GM19023 (cell line): Measurements from ENCODE around the gene HMGA1.
"Not testable (repeated sequence)": the region's sequence is repeated elsewhere in the genome, so short reads cannot be mapped to it uniquely, and the experiment has no call there.

Source experiments
- ATAC-seq: cut with Tn5 transposase; IDR thresholded peaks from one replicate; pipeline ENCODE4 v1.9.1; 2021; ENCODE audit warnings: mild to moderate bottlenecking, moderate library complexity; ENCODE audit not compliant: unreplicated experiment

The HMGA1 gene

GRCh38 chr6:34259529-34260069 lies 22.9 kb downstream of the HMGA1 start:
- ATAC-seq, result no peak

GRCh38 chr6:34260576-34261267 lies 24.0 kb downstream of the HMGA1 start:
- no peak for ATAC-seq

GRCh38 chr6:34263484-34263883 lies 26.8 kb downstream of the HMGA1 start:
- ATAC-seq, result not testable (repeated sequence)

DNA sequence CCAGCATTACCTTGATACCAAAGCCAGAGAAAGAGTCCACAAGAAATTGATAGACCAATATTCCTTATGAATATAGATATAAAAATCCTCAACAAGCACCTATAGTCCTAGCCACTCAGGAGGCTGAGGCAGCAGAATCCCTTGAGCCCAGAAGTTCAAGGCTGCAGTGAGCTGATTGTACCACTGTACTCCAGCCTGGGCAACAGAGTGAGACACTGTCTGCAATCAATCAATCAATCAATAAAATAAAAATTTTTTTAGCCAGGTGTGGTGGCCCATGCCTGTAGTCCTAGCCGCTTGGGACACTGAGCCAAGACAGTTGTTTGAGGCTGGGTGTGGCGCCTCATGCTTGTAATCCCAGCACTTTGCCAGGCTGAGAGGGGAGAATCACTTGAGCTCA lies 31.1 kb downstream of the HMGA1 start:
- ATAC-seq, result no peak

- not testable (repeated sequence) for ATAC-seq
Measured at GRCh38 chr6:34269132-34269531, 32.5 kb downstream of the HMGA1 start.

DNA sequence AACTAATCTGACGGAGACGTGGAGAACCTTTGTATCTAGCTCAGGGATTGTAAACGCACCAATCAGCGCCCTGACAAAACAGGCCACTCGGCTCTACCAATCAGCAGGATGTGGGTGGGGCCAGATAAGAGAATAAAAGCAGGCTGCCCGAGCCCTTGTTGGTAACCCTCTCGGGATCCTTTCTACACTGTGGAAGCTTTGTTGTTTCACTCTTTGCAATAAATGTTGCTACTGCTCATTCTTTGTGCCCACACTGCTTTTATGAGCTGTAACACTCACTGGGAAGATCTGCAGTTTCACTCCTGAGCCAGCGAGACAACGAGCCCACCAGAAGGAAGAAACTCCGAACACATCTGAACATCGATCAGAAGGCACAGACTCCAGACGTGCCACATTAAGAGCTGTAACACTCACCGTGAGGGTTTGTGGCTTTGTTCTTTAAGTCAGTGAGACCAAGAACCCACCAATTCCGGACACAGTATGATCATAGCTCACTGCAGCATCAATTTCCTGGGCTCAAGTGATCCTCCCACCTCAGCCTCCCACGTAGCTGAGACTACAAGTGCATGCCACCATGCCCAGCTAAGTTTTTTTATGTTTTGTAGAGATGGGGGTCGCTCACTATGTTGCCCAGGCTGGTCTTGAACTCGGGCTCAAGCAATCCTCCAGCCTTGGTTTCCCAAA lies 33.1 kb downstream of the HMGA1 start:
- not testable (repeated sequence) for ATAC-seq

DNA sequence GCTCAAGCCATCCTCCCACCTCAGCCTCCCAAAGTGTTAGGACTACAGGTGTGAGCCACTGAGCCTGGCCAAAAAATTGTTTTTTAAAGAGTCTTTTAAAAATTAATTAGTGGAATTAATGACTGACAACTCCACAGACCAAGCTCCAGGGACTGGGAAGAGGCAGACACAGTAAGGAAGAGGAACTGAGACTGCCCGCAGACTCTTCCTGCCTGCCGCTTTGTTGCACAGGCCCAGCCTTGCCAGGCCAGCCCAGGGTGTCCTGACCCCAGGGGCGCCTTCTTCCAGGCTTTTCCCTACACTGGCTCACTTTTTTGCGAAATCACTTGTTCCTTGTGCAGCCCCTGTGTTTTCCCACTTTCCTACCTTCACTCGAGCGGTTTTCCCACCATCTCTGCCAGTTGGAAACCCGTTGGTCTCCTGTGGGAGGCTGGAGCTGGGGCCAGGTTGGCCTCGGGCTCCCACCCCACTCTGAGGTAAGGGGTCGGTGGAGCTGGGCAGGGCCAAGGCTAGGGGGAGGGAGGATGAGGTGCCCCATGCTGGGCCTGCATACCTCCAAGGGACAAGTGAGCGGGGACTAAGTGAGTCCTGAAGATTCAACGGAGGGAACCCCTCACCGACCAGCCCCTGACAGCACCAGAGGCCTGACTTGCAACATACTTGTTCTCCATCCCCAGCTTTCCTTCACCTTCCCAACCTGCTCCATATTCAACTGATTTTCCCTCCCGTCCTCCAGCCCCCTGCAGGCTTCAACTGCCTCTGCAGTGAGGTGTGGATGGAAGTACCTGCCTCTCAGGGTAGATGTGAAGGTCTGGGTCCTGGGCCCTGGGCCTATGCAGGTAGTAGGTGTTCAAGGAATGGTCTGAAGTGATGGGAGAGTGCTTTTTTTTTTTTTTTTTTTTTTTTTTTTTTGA lies 35.6 kb downstream of the HMGA1 start:
- ATAC-seq, result no peak

GRCh38 chr6:34273242-34273805 lies 36.7 kb downstream of the HMGA1 start:
- no peak for ATAC-seq

DNA sequence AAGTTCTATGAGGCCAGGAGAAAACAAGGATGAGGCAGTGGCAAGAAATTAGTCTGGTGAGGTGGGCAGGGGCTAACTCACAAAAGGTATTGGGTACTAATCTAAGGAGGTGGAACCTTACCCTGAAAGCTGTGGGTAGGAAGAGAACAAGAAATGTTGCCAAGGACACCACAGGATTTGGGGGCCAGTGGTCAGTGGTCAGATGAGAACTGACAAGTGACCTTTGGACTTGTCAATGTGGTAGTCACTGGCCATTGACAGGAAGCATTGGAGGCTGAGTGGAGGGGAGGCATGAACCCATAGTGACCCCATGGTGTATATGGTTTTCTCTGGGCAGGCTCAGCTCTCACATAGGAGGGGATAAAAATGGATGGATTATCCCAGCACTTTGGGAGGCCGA lies 37.5 kb downstream of the HMGA1 start:
- no peak for ATAC-seq

- ATAC-seq, result no peak
Measured at GRCh38 chr6:34275128-34275804, 38.6 kb downstream of the HMGA1 start.

DNA sequence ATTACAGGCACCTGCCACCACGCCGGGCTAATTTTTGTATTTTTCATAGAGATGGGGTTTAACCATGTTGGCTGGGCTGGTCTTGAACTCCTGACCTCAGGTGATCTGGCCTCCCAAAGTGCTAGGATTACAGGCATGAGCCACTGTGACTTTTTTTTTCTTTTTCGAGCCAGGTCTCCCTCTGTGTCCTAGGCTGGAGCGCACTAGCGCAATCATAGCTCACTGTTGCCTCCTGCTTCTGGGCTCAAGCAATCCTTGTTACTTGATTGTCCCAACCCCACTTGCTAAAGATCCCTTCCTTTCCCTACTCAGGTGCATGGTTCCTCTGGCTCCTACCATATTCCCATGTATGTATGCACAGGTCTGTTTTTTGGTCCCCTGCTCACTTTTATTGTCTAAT lies 39.5 kb downstream of the HMGA1 start:
- no peak for ATAC-seq

GRCh38 chr6:34276881-34277762 lies 40.4 kb downstream of the HMGA1 start:
- no peak for ATAC-seq

GRCh38 chr6:34277763-34278112 lies 41.1 kb downstream of the HMGA1 start:
- no peak for ATAC-seq

DNA sequence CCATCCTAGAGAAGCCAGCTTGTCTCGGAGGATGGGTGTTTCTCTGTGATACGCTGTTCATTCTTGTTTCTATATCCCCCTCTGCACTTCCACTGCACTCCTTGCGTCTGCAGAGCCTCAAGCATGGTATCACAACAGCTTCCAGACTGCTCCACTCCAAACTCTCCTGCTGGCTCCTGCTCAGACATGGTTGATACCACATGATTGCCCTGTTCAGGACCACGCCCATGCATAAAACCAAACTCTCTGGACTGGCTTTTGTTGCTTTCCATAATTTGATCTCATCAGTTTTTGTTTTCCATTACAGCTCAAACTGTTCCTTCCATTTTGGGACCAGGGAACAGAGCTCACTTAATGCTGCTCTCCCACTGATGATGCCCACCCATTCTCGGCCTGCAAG lies 42.2 kb downstream of the HMGA1 start:
- no peak for ATAC-seq

GRCh38 chr6:34280216-34280615 lies 43.5 kb downstream of the HMGA1 start:
- no peak for ATAC-seq

DNA sequence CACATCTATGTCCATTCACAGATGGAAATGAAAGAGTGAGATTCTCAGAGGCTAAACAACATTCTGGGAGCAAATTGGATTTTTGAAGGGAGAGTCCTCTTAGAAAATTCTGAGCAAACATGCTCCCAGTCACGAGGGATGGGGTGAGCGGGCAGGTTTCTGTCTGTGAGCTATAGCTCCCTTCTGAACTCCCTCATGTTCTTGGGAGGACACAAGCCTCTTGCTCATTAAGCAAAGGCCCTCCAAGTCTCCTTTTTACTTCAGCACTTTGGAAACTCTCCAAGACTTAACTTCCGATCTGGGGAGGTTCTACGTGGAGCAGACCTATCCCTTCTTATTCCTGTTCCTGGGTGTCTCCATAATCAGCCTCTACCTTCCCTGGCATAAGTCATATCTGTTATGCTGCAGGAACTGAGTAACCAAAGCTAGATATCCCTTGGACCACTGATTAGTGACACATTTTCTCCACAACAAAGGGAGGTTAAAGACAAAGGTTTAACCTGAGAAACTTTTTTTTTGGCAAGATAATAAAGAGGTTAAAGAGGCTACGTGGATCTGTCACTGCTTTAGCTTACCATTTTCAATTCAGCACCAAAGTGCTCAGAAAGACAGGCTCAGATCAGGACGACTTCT lies 45.1 kb downstream of the HMGA1 start:
- ATAC-seq, result no peak

DNA sequence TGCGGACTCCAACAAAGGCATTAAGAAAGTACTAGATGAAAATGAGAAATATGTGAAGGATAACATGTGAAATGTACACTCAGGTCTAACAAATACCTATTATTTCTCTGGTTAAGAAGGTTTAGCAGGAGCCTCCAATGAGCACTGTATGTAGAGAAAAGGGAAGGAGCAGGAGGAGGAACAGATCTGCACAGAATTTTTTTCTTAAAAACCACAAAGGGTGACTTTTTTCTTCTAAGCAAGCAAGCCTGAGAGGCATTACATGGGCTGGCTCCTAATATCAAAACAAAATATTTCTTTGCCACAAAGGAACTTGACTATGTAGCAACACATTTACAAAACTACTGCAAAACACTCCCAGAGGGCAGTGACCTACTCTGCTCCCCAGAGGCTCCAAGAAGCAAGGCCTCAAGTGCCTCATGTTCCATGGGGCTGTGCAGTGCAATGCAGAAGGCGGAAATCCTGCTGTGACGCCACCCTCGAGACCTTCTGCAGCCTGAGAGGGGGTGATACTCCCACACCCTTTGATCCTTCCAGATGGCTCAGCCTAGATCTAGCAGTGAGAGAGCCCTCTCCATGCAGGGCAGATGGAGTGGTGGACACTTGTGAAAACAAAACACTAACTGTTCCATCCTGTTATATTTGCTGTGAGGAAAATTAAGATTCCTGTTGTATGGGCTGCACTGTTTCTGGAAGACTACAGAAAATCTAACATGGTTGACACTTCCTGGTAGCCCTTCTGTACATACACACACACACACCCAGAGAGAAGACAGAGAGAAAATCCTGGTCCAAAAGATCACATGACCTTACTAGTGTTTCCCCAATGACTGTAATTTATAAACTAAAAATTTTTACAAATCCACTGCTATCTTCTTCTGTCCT lies 48.1 kb downstream of the HMGA1 start:
- ATAC-seq, result no peak
